WERI-Rb-1 (cell line): ENCODE measurements around the gene CCDC82.

Source experiments
- DNase-seq: peaks from one replicate; pipeline ENCODE4 v3.0.0-alpha.2; 2020
- H3K27ac ChIP-seq: fragments of 250-450 bp; sonication (Bioruptor Pico); 2 replicates; pipeline ENCODE4 v1.5.1; 2020; ENCODE audit warnings: mild to moderate bottlenecking, moderate library complexity
- H3K27me3 ChIP-seq: fragments of 250-450 bp; sonication (Bioruptor Pico); 2 replicates; pipeline ENCODE4 v1.5.1; 2021; ENCODE audit warnings: mild to moderate bottlenecking, low read depth, moderate library complexity; ENCODE audit not compliant: insufficient read depth, severe bottlenecking
- H3K36me3 ChIP-seq: fragments of 250-450 bp; sonication (Bioruptor Pico); 2 replicates; pipeline ENCODE4 v1.5.1; 2020; ENCODE audit warnings: mild to moderate bottlenecking, moderate library complexity
- H3K4me3 ChIP-seq: 2 replicates; pipeline ENCODE4 v1.5.1; 2011; ENCODE audit warnings: low read depth, mild to moderate bottlenecking, control low read depth, low read length
- H3K9me3 ChIP-seq: fragments of 250-450 bp; sonication (Bioruptor Pico); 2 replicates; pipeline ENCODE4 v1.5.1; 2021; ENCODE audit warnings: mild to moderate bottlenecking, moderate library complexity; ENCODE audit not compliant: severe bottlenecking
- TF ChIP-seq, protein P1 (sequence below): IDR thresholded peaks from 2 replicates; pipeline ENCODE4 v1.5.1; 2011; ENCODE audit warnings: low read depth, mild to moderate bottlenecking, control low read depth, inconsistent platforms, low read length

CCDC82 gene

DNA sequence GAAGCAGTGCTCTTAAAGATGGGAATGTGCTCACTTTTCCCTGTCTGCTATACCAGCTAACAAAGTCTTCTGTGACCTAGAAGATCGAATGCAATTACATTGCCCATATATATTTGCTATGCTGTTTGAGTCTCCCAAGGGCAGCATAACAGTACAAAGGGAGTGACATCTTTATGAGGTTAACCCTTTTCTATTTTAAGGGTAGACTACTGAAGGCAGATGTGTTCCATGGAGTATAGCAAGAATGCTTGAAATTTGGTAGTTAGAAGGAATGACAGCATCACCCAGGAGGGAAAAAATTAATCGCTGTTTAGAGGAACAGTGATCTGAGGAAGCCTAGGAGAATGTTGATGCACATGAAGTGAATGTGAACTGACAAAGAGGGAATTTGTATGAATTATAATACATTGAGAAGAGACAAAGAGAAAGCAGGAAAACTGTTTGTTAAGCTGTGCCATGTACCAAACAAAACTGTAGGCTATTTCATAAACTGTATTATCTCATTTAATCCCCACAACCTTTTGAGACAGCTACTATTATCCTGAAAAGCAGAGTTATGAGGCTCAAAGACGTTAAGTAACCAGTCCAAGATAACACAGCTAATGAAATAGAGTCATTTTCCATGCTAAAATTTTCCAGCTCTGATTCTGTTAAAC is 59.7 kb downstream of the CCDC82 start:
- TF ChIP-seq, protein P1, sequence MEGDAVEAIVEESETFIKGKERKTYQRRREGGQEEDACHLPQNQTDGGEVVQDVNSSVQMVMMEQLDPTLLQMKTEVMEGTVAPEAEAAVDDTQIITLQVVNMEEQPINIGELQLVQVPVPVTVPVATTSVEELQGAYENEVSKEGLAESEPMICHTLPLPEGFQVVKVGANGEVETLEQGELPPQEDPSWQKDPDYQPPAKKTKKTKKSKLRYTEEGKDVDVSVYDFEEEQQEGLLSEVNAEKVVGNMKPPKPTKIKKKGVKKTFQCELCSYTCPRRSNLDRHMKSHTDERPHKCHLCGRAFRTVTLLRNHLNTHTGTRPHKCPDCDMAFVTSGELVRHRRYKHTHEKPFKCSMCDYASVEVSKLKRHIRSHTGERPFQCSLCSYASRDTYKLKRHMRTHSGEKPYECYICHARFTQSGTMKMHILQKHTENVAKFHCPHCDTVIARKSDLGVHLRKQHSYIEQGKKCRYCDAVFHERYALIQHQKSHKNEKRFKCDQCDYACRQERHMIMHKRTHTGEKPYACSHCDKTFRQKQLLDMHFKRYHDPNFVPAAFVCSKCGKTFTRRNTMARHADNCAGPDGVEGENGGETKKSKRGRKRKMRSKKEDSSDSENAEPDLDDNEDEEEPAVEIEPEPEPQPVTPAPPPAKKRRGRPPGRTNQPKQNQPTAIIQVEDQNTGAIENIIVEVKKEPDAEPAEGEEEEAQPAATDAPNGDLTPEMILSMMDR, result no peak
- H3K27me3 ChIP-seq, result no peaks in the 10 kb centered on the region
- H3K9me3 ChIP-seq, result no peaks in the 10 kb centered on the region
- peaks cover 11% of the 10 kb centered on the region for H3K36me3 ChIP-seq
- H3K4me3 ChIP-seq, result no peak overlapping the region
- no peak for DNase-seq
- H3K27ac ChIP-seq, result peak overlapping the region; percentile 68

DNA sequence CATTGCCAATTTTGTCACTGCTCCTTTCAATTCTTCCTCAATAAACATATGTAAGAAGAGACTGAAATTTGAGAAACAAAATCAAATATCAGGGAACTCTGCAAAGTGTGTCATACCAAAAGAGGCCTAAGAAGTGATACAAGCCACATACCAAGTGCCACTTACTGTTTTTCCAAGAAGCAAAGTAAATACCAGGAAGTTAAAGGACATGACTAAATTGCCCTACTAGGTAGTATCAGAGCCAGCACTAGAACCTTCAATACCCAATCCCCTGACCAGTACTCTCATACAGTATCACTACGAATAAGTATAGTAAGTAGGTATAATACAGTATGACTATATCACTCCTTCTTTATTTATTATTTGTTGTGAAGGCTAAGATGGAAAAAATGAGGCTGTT is 60.3 kb downstream of the CCDC82 start:
- no peak for DNase-seq
- no peaks in the 10 kb centered on the region for H3K9me3 ChIP-seq
- peak overlapping the region; percentile 68 for H3K27ac ChIP-seq
- peaks cover 5% of the 10 kb centered on the region for H3K36me3 ChIP-seq
- TF ChIP-seq, protein P1, result no peak
- H3K27me3 ChIP-seq, result no peaks in the 10 kb centered on the region
- H3K4me3 ChIP-seq, result no peak overlapping the region

DNA sequence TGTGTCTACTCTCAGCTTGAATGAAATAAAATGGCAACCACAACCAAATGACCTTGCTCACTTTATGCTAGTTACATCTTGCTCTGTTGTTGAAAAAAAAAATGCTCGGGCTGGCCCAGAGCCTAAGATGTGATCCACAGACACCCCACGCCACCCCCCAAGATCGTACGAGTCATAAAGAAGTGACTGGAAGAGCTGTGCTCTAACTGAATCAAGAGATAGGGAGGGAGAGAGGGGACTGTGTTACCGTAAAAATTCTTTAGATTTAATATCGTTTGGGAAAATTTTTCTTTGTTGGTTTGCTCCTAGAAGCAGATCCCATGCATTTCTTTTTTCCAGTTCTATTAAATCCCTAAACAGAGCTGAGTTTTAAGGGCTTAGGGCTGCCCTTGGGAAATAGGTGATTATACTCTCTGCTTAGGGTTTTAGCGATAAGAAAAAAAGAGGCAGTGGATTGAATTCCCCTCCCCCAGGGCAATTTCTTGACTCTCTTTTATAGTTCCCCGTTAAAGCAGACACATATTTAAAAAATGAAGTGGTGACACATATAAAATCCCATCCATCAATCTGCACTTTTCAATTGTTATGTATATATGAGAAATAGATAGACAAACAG is 61.2 kb downstream of the CCDC82 start:
- Histone ChIP-seq H3K9me3 (no peaks in the 10 kb centered on the region), H3K27me3 (no peaks in the 10 kb centered on the region), H3K27ac (peak overlapping the region; percentile 68), H3K36me3 (peaks cover 3% of the 10 kb centered on the region), H3K4me3 (peak overlapping the region; percentile 43)
- DNase-seq, result no peak
- TF ChIP-seq, protein P1, result no peak

DNA sequence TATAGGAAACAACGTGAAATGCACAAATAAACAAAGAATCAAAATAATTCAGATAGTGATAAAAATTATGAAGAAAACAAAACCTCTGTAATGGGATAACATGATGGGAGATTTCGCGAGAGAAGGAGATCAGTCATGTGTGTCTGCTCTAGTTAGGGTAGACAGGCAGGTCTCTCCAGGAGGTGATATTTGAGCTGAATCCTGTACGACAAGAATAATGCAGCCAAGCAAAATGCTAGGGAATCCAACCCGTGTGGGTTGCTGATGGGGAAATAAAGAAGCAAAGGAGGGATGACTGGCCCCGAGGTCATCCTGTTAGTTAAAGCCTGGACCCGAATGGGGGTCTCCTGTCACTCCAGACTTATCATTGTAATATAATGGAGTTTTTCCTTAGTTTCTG is 62.8 kb downstream of the CCDC82 start:
- no peak overlapping the region for H3K4me3 ChIP-seq
- peaks cover 3% of the 10 kb centered on the region for H3K36me3 ChIP-seq
- H3K9me3 ChIP-seq, result no peaks in the 10 kb centered on the region
- H3K27ac ChIP-seq, result no peak overlapping the region
- DNase-seq, result no peak
- no peaks in the 10 kb centered on the region for H3K27me3 ChIP-seq
- TF ChIP-seq, protein P1, result no peak

DNA sequence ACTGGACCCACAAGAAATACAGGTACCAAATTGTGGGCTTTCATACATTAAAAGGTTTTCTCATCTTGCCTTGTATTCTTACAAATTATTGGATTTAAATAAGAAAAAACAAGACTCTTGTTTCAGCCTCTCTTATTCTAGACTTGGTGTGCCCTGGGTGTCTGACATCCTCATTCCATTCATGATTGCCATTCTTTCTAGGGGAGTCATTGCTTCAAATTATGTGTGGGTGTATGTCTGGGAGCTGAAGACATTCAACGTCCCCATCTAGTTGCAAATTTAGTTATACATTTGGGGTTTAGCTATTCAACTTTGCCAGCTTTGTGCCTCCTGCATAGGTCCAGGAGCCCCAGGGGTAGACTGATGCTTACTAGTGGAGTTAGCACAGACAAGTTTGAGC is 64.8 kb downstream of the CCDC82 start:
- no peaks in the 10 kb centered on the region for H3K27me3 ChIP-seq
- no peak overlapping the region for H3K27ac ChIP-seq
- DNase-seq, result no peak
- TF ChIP-seq, protein P1, result no peak
- peaks cover 3% of the 10 kb centered on the region for H3K36me3 ChIP-seq
- H3K4me3 ChIP-seq, result no peak overlapping the region
- no peaks in the 10 kb centered on the region for H3K9me3 ChIP-seq

DNA sequence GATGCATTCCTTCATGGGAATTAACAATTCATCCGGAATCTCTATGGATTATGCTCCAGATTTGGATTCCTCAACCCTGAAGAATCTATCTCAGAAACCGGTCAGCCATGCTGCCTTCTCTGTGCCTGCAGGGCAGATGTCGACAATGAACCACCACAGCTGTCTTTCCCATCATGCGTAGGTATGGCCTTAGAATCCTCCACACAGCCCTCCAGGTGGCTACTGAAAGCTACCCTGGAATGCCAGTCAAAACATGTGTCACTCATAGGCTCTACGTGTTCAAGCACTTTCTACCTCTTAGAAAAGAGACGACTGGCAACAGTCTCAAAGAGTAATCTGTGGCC is 66.1 kb downstream of the CCDC82 start:
- Histone ChIP-seq H3K36me3 (peaks cover 3% of the 10 kb centered on the region), H3K27me3 (no peaks in the 10 kb centered on the region), H3K27ac (no peak overlapping the region), H3K4me3 (no peak overlapping the region), H3K9me3 (no peaks in the 10 kb centered on the region)
- TF ChIP-seq, protein P1, result no peak
- no peak for DNase-seq
